ENCODE results near the gene RTTN.

RTTN gene

DNA sequence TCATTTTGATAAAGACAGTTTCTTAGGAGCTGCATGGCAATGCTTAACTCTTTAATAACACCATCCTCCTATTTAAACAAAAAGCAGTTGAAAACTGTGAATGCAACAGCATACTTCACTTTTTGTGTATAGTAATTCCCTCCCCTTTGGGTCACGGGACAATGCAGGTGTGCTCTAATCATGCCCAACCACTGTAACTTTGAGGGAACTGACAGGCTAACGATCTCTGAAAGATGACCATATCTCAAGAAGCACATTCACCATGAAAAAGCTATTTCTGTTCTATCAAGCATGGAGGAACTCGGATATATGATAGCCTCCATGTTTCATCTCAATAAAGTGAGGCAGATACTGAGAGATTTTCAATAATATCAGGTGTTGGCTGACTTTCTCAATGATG is 176.8 kb downstream of the RTTN start:
- DNase-seq: no peak
- no peaks in the 10 kb centered on the region for H3K27me3 Mint-ChIP-seq (ENCODE audit: low read depth, poor library complexity)
- peaks cover 8% of the 10 kb centered on the region for H3K4me1 Mint-ChIP-seq
- H3K4me3 Mint-ChIP-seq: no peak overlapping the region
- TF ChIP-seq CTCF (IDR thresholded peaks at IDR 0.05): no peak
- peaks cover 4% of the 10 kb centered on the region for H3K9me3 Mint-ChIP-seq
- peaks cover 46% of the 10 kb centered on the region for H3K36me3 Mint-ChIP-seq (ENCODE audit: low read depth)
- H3K27ac Mint-ChIP-seq: peak overlapping the region; percentile 13

GRCh38 chr18:70028084-70028483 is 177.4 kb downstream of the RTTN start:
- Mint-ChIP-seq H3K27ac (no peak overlapping the region), H3K36me3 (ENCODE audit: low read depth) (peaks cover 46% of the 10 kb centered on the region), H3K9me3 (peaks cover 2% of the 10 kb centered on the region), H3K4me3 (no peak overlapping the region), H3K27me3 (ENCODE audit: low read depth, poor library complexity) (no peaks in the 10 kb centered on the region), H3K4me1 (peaks cover 8% of the 10 kb centered on the region)
- no peak for TF ChIP-seq CTCF (IDR thresholded peaks at IDR 0.05)
- no peak for DNase-seq

DNA sequence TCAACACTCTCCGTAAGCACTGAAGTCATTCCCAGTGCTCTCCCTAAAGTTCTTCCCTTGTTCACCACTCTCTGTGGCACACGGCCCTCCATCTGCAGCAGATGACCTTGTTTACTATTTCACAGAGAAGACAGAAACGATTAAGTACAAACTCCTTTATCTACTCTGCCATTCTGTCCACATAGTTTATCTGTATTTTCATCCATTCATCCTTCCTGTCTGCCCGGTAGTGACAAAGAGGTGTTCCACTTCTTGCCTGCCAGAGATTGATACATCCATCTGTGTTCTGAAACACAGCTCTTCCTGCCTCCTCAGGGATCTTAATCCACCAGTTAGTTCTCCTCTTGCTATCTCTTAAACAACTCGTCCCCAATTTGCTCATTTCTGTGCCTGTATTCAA is 179.9 kb downstream of the RTTN start:
- Mint-ChIP-seq H3K4me3 (no peak overlapping the region), H3K9me3 (no peaks in the 10 kb centered on the region), H3K27me3 (ENCODE audit: low read depth, poor library complexity) (no peaks in the 10 kb centered on the region), H3K36me3 (ENCODE audit: low read depth) (peaks cover 49% of the 10 kb centered on the region), H3K27ac (peak overlapping the region; percentile 73), H3K4me1 (peaks cover 8% of the 10 kb centered on the region)
- DNase-seq: no peak
- TF ChIP-seq CTCF (IDR thresholded peaks at IDR 0.05): no peak

GRCh38 chr18:70024829-70025228 is 180.7 kb downstream of the RTTN start:
- H3K9me3 Mint-ChIP-seq: no peaks in the 10 kb centered on the region
- DNase-seq: no peak
- no peak overlapping the region for H3K27ac Mint-ChIP-seq
- H3K4me3 Mint-ChIP-seq: no peak overlapping the region
- peaks cover 49% of the 10 kb centered on the region for H3K36me3 Mint-ChIP-seq (ENCODE audit: low read depth)
- peaks cover 8% of the 10 kb centered on the region for H3K4me1 Mint-ChIP-seq
- no peaks in the 10 kb centered on the region for H3K27me3 Mint-ChIP-seq (ENCODE audit: low read depth, poor library complexity)
- no peak for TF ChIP-seq CTCF (IDR thresholded peaks at IDR 0.05)

- peaks cover 49% of the 10 kb centered on the region for H3K36me3 Mint-ChIP-seq (ENCODE audit: low read depth)
- peak overlapping the region; percentile 83 for H3K27ac Mint-ChIP-seq
- H3K9me3 Mint-ChIP-seq: no peaks in the 10 kb centered on the region
- no peaks in the 10 kb centered on the region for H3K27me3 Mint-ChIP-seq (ENCODE audit: low read depth, poor library complexity)
- no peak overlapping the region for H3K4me3 Mint-ChIP-seq
- no peak for DNase-seq
- no peak for TF ChIP-seq CTCF (IDR thresholded peaks at IDR 0.05)
- H3K4me1 Mint-ChIP-seq: peaks cover 8% of the 10 kb centered on the region
Measured at GRCh38 chr18:70024093-70024492, 181.4 kb downstream of the RTTN start.

DNA sequence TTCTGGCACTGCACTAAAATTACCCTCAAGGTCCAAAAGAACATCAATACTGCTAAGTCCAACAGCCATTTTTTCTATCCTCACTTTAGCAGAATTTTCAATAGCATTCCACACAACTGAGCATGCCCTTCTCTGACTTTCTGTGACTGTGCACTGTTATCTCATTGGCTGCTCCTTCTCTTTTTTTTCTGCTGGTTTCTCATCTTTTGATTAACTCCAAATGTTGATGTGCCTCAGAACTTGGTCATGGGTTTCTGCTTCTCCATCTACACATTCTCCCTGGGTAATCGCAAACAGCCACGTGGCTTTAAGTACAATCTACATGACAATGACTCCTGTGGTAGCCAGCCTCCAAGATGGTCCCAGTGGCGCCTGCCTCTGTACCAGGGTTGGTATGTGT is 182.9 kb downstream of the RTTN start:
- H3K27ac Mint-ChIP-seq: peak overlapping the region; percentile 15
- no peaks in the 10 kb centered on the region for H3K9me3 Mint-ChIP-seq
- no peak for DNase-seq
- peaks cover 8% of the 10 kb centered on the region for H3K4me1 Mint-ChIP-seq
- no peak overlapping the region for H3K4me3 Mint-ChIP-seq
- H3K36me3 Mint-ChIP-seq (ENCODE audit: low read depth): peaks cover 51% of the 10 kb centered on the region
- no peaks in the 10 kb centered on the region for H3K27me3 Mint-ChIP-seq (ENCODE audit: low read depth, poor library complexity)
- TF ChIP-seq CTCF (IDR thresholded peaks at IDR 0.05): no peak
